Esophagus muscularis mucosa (tissue), 4 donors: ENCODE data around the gene VTI1A. TPM values are rescaled to one million over a fixed set of nuclear protein-coding genes. Genes with fewer than 3 reads are reported as not detected.

ENCODE experiments used
- DNase-seq: peaks from one replicate; pipeline ENCODE4 v3.0.0-alpha.2; 2017; ENCODE audit errors: extremely low spot score
- H3K27ac ChIP-seq, 4 donors: fragments of 200-600 bp; sonication (generic); replicated peaks in 1 of 4; 1 replicate in 3 of 4; 2 replicates in 1 of 4; pipeline ENCODE4 v1.5.1; 2016 to 2019; ENCODE audit warnings: mild to moderate bottlenecking in 1 of 4
- H3K27me3 ChIP-seq, 4 donors: fragments of 200-600 bp; sonication (generic); one replicate each; pipeline versions ENCODE4 v1.5.1 to v1.6.0; 2016 to 2019
- H3K36me3 ChIP-seq, 4 donors: fragments of 200-600 bp; sonication (generic); one replicate each; pipeline ENCODE4 v1.5.1; 2016 to 2019
- H3K4me1 ChIP-seq, 4 donors: fragments of 200-600 bp; sonication (generic); one replicate each; pipeline ENCODE4 v1.5.1; 2016 to 2019
- H3K4me3 ChIP-seq, 4 donors: fragments of 200-600 bp; sonication (generic); 1 replicate in 2 of 4; 2 replicates in 2 of 4; pipeline ENCODE4 v1.5.1; 2016 to 2019; ENCODE audit warnings: mild to moderate bottlenecking in 4 of 4, moderate library complexity in 1 of 4
- H3K9me3 ChIP-seq, 4 donors: fragments of 200-600 bp; sonication (generic); 1 replicate in 3 of 4; 2 replicates in 1 of 4; pipeline ENCODE4 v1.5.1; 2016 to 2019
- EP300 ChIP-seq: sonication (generic); formaldehyde crosslinking; IDR thresholded peaks from one replicate; pipeline ENCODE4 v1.6.1; 2017; ENCODE audit warnings: antibody characterized with exemption
- POLR2A ChIP-seq: fragments of 450-650 bp; IDR thresholded peaks from one replicate; pipeline ENCODE4 v1.6.1; 2017; ENCODE audit warnings: antibody characterized with exemption, moderate library complexity, mild to moderate bottlenecking, low read depth
- POLR2AphosphoS5 ChIP-seq, 2 donors: sonication (generic); formaldehyde crosslinking; IDR thresholded peaks; one replicate each; pipeline ENCODE4 v1.6.1; 2017; ENCODE audit warnings: antibody characterized with exemption in 2 of 2
- WGBS: methylation state at CpG from one replicate; pipeline ENCODE4 v1.1.5; 2018; 5-methylcytosine and 5-hydroxymethylcytosine counted together
- intact Hi-C: fragments of 100-400 bp; cut with DNase I; formaldehyde crosslinking; loops from one replicate; pipeline ENCODE4 v1.15.1; 2023
- total RNA-seq, 4 donors: library from RNA; depleted of rRNA; stranded (reverse); fragments of >200 nt; gene quantifications; one replicate each; pipeline versions ENCODE4 v1.1.0 to v1.2.1, GENCODE V29; 2016
- TF ChIP-seq, protein P1 (sequence below), 3 experiments: fragments of 200-600 bp in 2 of 3; fragments of 450-650 bp in 1 of 3; sonication (generic) in 2 of 3; IDR thresholded peaks; one replicate each; pipeline ENCODE4 v1.5.1; 2017 to 2019; ENCODE audit warnings: antibody characterized with exemption in 3 of 3, mild to moderate bottlenecking in 2 of 3, moderate library complexity in 1 of 3

Gene VTI1A
- total RNA-seq, 4 donors from 2014 or later = 27.6 to 42.7 (median 33.8) TPM

DNA sequence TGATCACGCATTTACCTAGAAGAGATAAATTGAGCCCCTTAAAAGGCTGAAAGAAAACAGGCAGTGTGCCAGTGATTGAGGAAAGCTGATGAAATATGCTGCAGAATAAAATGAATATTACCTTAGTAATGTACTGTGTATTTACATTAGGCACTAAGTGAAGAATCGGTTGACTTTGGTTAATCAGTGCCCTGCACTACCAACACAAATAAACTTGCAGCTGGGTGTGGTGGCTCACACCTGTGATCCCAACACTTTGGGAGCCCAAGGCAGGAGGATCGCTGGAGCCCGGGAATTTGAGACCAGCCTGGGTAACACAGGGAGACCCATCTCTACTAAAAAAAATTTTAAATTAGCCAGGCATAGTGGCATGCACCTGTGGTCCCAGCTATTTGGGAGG is 354.7 kb downstream of the VTI1A start:
- H3K4me3 ChIP-seq = no peak overlapping the region
- no peaks in the 10 kb centered on the region for H3K36me3 ChIP-seq
- no peaks in the 10 kb centered on the region for H3K27me3 ChIP-seq
- no peaks in the 10 kb centered on the region for H3K9me3 ChIP-seq
- no peaks in the 10 kb centered on the region for H3K4me1 ChIP-seq
- WGBS = 98% methylated on average over 3 of the region's 4 CpGs
- TF ChIP-seq EP300 (no peak), POLR2A (no peak), POLR2AphosphoS5 (IDR thresholded peaks at IDR 0.05) (no peak)
- TF ChIP-seq, protein P1, sequence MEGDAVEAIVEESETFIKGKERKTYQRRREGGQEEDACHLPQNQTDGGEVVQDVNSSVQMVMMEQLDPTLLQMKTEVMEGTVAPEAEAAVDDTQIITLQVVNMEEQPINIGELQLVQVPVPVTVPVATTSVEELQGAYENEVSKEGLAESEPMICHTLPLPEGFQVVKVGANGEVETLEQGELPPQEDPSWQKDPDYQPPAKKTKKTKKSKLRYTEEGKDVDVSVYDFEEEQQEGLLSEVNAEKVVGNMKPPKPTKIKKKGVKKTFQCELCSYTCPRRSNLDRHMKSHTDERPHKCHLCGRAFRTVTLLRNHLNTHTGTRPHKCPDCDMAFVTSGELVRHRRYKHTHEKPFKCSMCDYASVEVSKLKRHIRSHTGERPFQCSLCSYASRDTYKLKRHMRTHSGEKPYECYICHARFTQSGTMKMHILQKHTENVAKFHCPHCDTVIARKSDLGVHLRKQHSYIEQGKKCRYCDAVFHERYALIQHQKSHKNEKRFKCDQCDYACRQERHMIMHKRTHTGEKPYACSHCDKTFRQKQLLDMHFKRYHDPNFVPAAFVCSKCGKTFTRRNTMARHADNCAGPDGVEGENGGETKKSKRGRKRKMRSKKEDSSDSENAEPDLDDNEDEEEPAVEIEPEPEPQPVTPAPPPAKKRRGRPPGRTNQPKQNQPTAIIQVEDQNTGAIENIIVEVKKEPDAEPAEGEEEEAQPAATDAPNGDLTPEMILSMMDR (IDR thresholded peaks at IDR 0.05) = no peak
- no peak overlapping the region for H3K27ac ChIP-seq
- no peak for DNase-seq
- intact Hi-C loops = no loop called here

GRCh38 chr10:112802411-112803022 is 355.5 kb downstream of the VTI1A start:
- H3K27ac ChIP-seq = no peak overlapping the region
- DNase-seq = no peak
- H3K27me3 ChIP-seq = no peaks in the 10 kb centered on the region
- no peaks in the 10 kb centered on the region for H3K36me3 ChIP-seq
- no peak overlapping the region for H3K4me3 ChIP-seq
- 89% methylated on average over 5 of the region's 5 CpGs for WGBS
- no peaks in the 10 kb centered on the region for H3K9me3 ChIP-seq
- TF ChIP-seq POLR2AphosphoS5 (IDR thresholded peaks at IDR 0.05) = no peak
- TF ChIP-seq POLR2A = no peak
- TF ChIP-seq, protein P1 (IDR thresholded peaks at IDR 0.05) = no peak
- TF ChIP-seq EP300 = no peak
- intact Hi-C loops = no loop called here
- H3K4me1 ChIP-seq = no peaks in the 10 kb centered on the region

- H3K27ac ChIP-seq = no peak overlapping the region
- H3K4me3 ChIP-seq = no peak overlapping the region
- intact Hi-C loops = no loop called here
- DNase-seq = no peak
- 86% methylated on average over 5 of the region's 5 CpGs for WGBS
- no peaks in the 10 kb centered on the region for H3K4me1 ChIP-seq
- no peak for TF ChIP-seq EP300
- TF ChIP-seq, protein P1 (IDR thresholded peaks at IDR 0.05) = no peak
- no peak for TF ChIP-seq POLR2A
- no peak for TF ChIP-seq POLR2AphosphoS5 (IDR thresholded peaks at IDR 0.05)
- H3K9me3 ChIP-seq = no peaks in the 10 kb centered on the region
- no peaks in the 10 kb centered on the region for H3K27me3 ChIP-seq
- H3K36me3 ChIP-seq = no peaks in the 10 kb centered on the region
Measured at GRCh38 chr10:112803961-112804401, 357.0 kb downstream of the VTI1A start.

GRCh38 chr10:112805254-112805590 is 358.2 kb downstream of the VTI1A start:
- Histone ChIP-seq H3K9me3 (no peaks in the 10 kb centered on the region), H3K4me3 (no peak overlapping the region), H3K27ac (no peak overlapping the region), H3K4me1 (no peaks in the 10 kb centered on the region), H3K36me3 (no peaks in the 10 kb centered on the region), H3K27me3 (no peaks in the 10 kb centered on the region)
- 94% methylated on average over 4 of the region's 4 CpGs for WGBS
- TF ChIP-seq EP300 = no peak
- no peak for TF ChIP-seq POLR2AphosphoS5 (IDR thresholded peaks at IDR 0.05)
- no peak for TF ChIP-seq POLR2A
- TF ChIP-seq, protein P1 (IDR thresholded peaks at IDR 0.05) = no peak
- intact Hi-C loops = no loop called here
- DNase-seq = no peak

DNA sequence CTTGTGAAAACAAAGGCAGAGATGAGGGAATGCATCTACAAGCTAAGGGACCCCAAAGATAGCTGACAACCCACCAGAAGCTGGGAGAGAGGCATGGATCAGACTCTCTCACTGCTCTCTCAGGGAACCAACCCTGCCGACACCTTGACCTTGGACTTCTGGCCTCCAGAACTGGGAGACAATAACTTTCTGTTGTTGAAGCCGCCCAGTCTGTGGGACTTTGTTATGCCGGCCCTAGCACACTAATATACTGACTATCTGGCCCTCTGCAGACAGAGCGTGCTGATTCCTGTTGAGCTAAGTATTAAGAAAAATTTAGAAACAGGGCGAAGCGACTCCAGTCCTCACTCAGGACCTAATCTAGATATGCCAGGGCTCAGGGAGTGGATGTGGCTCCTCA is 358.7 kb downstream of the VTI1A start:
- Histone ChIP-seq H3K27me3 (no peaks in the 10 kb centered on the region), H3K36me3 (no peaks in the 10 kb centered on the region), H3K9me3 (no peaks in the 10 kb centered on the region), H3K4me1 (no peaks in the 10 kb centered on the region), H3K27ac (no peak overlapping the region), H3K4me3 (no peak overlapping the region)
- intact Hi-C loops = no loop called here
- no peak for TF ChIP-seq POLR2AphosphoS5 (IDR thresholded peaks at IDR 0.05)
- TF ChIP-seq EP300 = no peak
- TF ChIP-seq POLR2A = no peak
- TF ChIP-seq, protein P1 (IDR thresholded peaks at IDR 0.05) = no peak
- WGBS = 97% methylated on average over 6 of the region's 6 CpGs
- DNase-seq = no peak
